ACC112 (cell line): ENCODE data around the gene EIF4G3.

Experiments
- H2AFZ ChIP-seq: fragments of 200-600 bp; sonication (generic); one replicate; pipeline ENCODE4 v1.6.0; 2017; ENCODE audit warnings: antibody characterized with exemption, low read length; ENCODE audit not compliant: unreplicated experiment
- H3K27ac ChIP-seq: fragments of 200-600 bp; sonication (generic); 2 replicates; pipeline ENCODE4 v1.5.1; 2014; ENCODE audit warnings: low read depth, mild to moderate bottlenecking, antibody characterized with exemption, low read length, moderate library complexity
- H3K27me3 ChIP-seq: fragments of 200-600 bp; sonication (generic); 2 replicates; pipeline ENCODE4 v1.6.1; 2014; ENCODE audit warnings: mild to moderate bottlenecking, antibody characterized with exemption, low read length, moderate library complexity, mixed read lengths; ENCODE audit not compliant: insufficient read depth
- H3K36me3 ChIP-seq: fragments of 200-600 bp; sonication (generic); 2 replicates; pipeline ENCODE4 v1.6.1; 2016; ENCODE audit warnings: mild to moderate bottlenecking, antibody characterized with exemption, low read length, moderate library complexity, mixed read lengths; ENCODE audit not compliant: insufficient read depth
- H3K4me1 ChIP-seq: fragments of 200-600 bp; sonication (generic); one replicate; pipeline ENCODE4 v1.6.1; 2016; ENCODE audit warnings: low read length, mixed read lengths; ENCODE audit not compliant: insufficient read depth, unreplicated experiment, control insufficient read depth
- H3K4me3 ChIP-seq: fragments of 200-600 bp; sonication (generic); 2 replicates; pipeline ENCODE4 v1.5.1; 2014; ENCODE audit warnings: mild to moderate bottlenecking, low read depth, low read length
- H3K79me2 ChIP-seq: fragments of 200-600 bp; sonication (generic); one replicate; pipeline ENCODE4 v1.6.0; 2016; ENCODE audit warnings: low read length; ENCODE audit not compliant: control insufficient read depth, unreplicated experiment, insufficient read depth

EIF4G3 gene

GRCh38 chr1:20956272-20956671, 220.4 kb downstream of the EIF4G3 start:
- no peak overlapping the region for H2AFZ ChIP-seq
- H3K36me3 ChIP-seq: peaks cover 2% of the 10 kb centered on the region; the same call in 1 of the 2 replicates
- no peak overlapping the region for H3K27ac ChIP-seq
- no peaks in the 10 kb centered on the region for H3K79me2 ChIP-seq
- no peaks in the 10 kb centered on the region for H3K4me1 ChIP-seq
- no peak overlapping the region for H3K4me3 ChIP-seq
- H3K27me3 ChIP-seq: no peaks in the 10 kb centered on the region

- Histone ChIP-seq H3K79me2 (no peaks in the 10 kb centered on the region), H3K4me1 (no peaks in the 10 kb centered on the region), H3K4me3 (no peak overlapping the region), H3K36me3 (no peaks in the 10 kb centered on the region; the same call in 1 of the 2 replicates), H2AFZ (no peak overlapping the region), H3K27ac (no peak overlapping the region), H3K27me3 (no peaks in the 10 kb centered on the region)
These were observed 226.0 kb downstream of the EIF4G3 start for GRCh38 chr1:20950679-20951078.

- no peaks in the 10 kb centered on the region for H3K4me1 ChIP-seq
- H3K36me3 ChIP-seq: no peaks in the 10 kb centered on the region; the same call in 1 of the 2 replicates
- no peak overlapping the region for H3K27ac ChIP-seq
These were observed 226.7 kb downstream of the EIF4G3 start for GRCh38 chr1:20949871-20950590.

GRCh38 chr1:20948101-20948500, 228.6 kb downstream of the EIF4G3 start:
- Histone ChIP-seq H2AFZ (no peak overlapping the region), H3K4me3 (no peak overlapping the region), H3K27me3 (no peaks in the 10 kb centered on the region), H3K4me1 (no peaks in the 10 kb centered on the region), H3K36me3 (no peaks in the 10 kb centered on the region; the same call in 1 of the 2 replicates), H3K79me2 (no peaks in the 10 kb centered on the region), H3K27ac (no peak overlapping the region)

More at GRCh38 chr1:20949871-20950590, 226.7 kb downstream of the EIF4G3 start:
- Histone ChIP-seq H3K79me2 (no peaks in the 10 kb centered on the region), H3K27me3 (no peaks in the 10 kb centered on the region), H3K4me3 (no peak overlapping the region), H2AFZ (no peak overlapping the region)

GRCh38 chr1:20947409-20947808, 229.3 kb downstream of the EIF4G3 start:
- no peaks in the 10 kb centered on the region for H3K79me2 ChIP-seq
- no peaks in the 10 kb centered on the region for H3K27me3 ChIP-seq
- H3K4me1 ChIP-seq: no peaks in the 10 kb centered on the region
- H3K4me3 ChIP-seq: no peak overlapping the region
- H3K27ac ChIP-seq: no peak overlapping the region
- no peaks in the 10 kb centered on the region; the same call in 1 of the 2 replicates for H3K36me3 ChIP-seq
- no peak overlapping the region for H2AFZ ChIP-seq

- Histone ChIP-seq H3K79me2 (no peaks in the 10 kb centered on the region), H3K27me3 (no peaks in the 10 kb centered on the region), H3K36me3 (peaks cover 8% of the 10 kb centered on the region; the same call in 1 of the 2 replicates), H3K27ac (no peak overlapping the region), H3K4me1 (no peaks in the 10 kb centered on the region), H2AFZ (no peak overlapping the region), H3K4me3 (peak overlapping the region; percentile 10; the same call in 1 of the 2 replicates)
These were observed 240.1 kb downstream of the EIF4G3 start for GRCh38 chr1:20936621-20937020.

GRCh38 chr1:20936216-20936615, 240.5 kb downstream of the EIF4G3 start:
- Histone ChIP-seq H3K4me1 (no peaks in the 10 kb centered on the region), H3K27me3 (no peaks in the 10 kb centered on the region), H2AFZ (no peak overlapping the region), H3K36me3 (peaks cover 4% of the 10 kb centered on the region; the same call in 1 of the 2 replicates), H3K79me2 (no peaks in the 10 kb centered on the region), H3K4me3 (no peak overlapping the region), H3K27ac (no peak overlapping the region)

GRCh38 chr1:20935717-20936116, 241.0 kb downstream of the EIF4G3 start:
- H3K79me2 ChIP-seq: no peaks in the 10 kb centered on the region
- peaks cover 3% of the 10 kb centered on the region; the same call in 1 of the 2 replicates for H3K36me3 ChIP-seq
- no peak overlapping the region for H3K27ac ChIP-seq
- no peaks in the 10 kb centered on the region for H3K4me1 ChIP-seq
- H2AFZ ChIP-seq: no peak overlapping the region
- no peaks in the 10 kb centered on the region for H3K27me3 ChIP-seq
- no peak overlapping the region for H3K4me3 ChIP-seq

- Histone ChIP-seq H3K4me1 (no peaks in the 10 kb centered on the region), H3K36me3 (peaks cover 3% of the 10 kb centered on the region; the same call in 1 of the 2 replicates), H3K79me2 (no peaks in the 10 kb centered on the region), H3K27me3 (no peaks in the 10 kb centered on the region), H3K27ac (no peak overlapping the region), H3K4me3 (no peak overlapping the region), H2AFZ (no peak overlapping the region)
These were observed 244.2 kb downstream of the EIF4G3 start for GRCh38 chr1:20932437-20932977.

- Histone ChIP-seq H3K27me3 (no peaks in the 10 kb centered on the region), H3K4me1 (no peaks in the 10 kb centered on the region), H2AFZ (no peak overlapping the region), H3K79me2 (no peaks in the 10 kb centered on the region), H3K27ac (no peak overlapping the region), H3K36me3 (peaks cover 3% of the 10 kb centered on the region; the same call in 1 of the 2 replicates), H3K4me3 (no peak overlapping the region)
These were observed 244.7 kb downstream of the EIF4G3 start for GRCh38 chr1:20931930-20932436.

- no peak overlapping the region for H3K27ac ChIP-seq
- peaks cover 3% of the 10 kb centered on the region; the same call in 1 of the 2 replicates for H3K36me3 ChIP-seq
- H3K27me3 ChIP-seq: no peaks in the 10 kb centered on the region
- no peak overlapping the region for H3K4me3 ChIP-seq
- no peaks in the 10 kb centered on the region for H3K79me2 ChIP-seq
- no peaks in the 10 kb centered on the region for H3K4me1 ChIP-seq
- no peak overlapping the region for H2AFZ ChIP-seq
These were observed 246.3 kb downstream of the EIF4G3 start for GRCh38 chr1:20930427-20930826.
